ENCODE data around the gene YY1.

The YY1 gene

GRCh38 chr14:100281286-100282082 lies 42.5 kb downstream of the YY1 start:
- TF ChIP-seq ZNF565 (CRISPR knock-in tag; conservative IDR thresholded peaks at IDR 0.05; ENCODE audit: low read depth) (no peak), ARNTL (CRISPR knock-in tag; IDR thresholded peaks at IDR 0.05; ENCODE audit: borderline replicate concordance, low read depth) (no peak), CREB5 (CRISPR knock-in tag; IDR thresholded peaks at IDR 0.05; ENCODE audit: low read depth) (no peak), OSR1 (CRISPR knock-in tag; IDR thresholded peaks at IDR 0.05) (no peak), SNAI2 (CRISPR knock-in tag; IDR thresholded peaks at IDR 0.05) (no peak), TSHZ2 (CRISPR knock-in tag; IDR thresholded peaks at IDR 0.05) (no peak), CSDC2 (CRISPR knock-in tag; IDR thresholded peaks at IDR 0.05) (no peak)
- no peak for ATAC-seq

- ATAC-seq = no peak
Measured at GRCh38 chr14:100282083-100282350, 43.1 kb downstream of the YY1 start.

More at GRCh38 chr14:100282083-100282350, 43.1 kb downstream of the YY1 start:
- TF ChIP-seq POU6F1 (CRISPR knock-in tag; IDR thresholded peaks at IDR 0.05; ENCODE audit: borderline replicate concordance, low read depth) = no peak
- no peak for TF ChIP-seq ARNTL (CRISPR knock-in tag; IDR thresholded peaks at IDR 0.05; ENCODE audit: borderline replicate concordance, low read depth)
- no peak for TF ChIP-seq ZFP3 (CRISPR knock-in tag; IDR thresholded peaks at IDR 0.05)
- no peak for TF ChIP-seq ZNF8 (CRISPR knock-in tag; IDR thresholded peaks at IDR 0.05)
- TF ChIP-seq CSRNP3 (CRISPR knock-in tag; IDR thresholded peaks at IDR 0.05) = no peak
- no peak for TF ChIP-seq BACH2 (CRISPR knock-in tag; IDR thresholded peaks at IDR 0.05; ENCODE audit: borderline replicate concordance)
- no peak for TF ChIP-seq TOX (CRISPR knock-in tag; IDR thresholded peaks at IDR 0.05; ENCODE audit: borderline replicate concordance)
- TF ChIP-seq ZC3H10 (CRISPR knock-in tag; IDR thresholded peaks at IDR 0.05) = no peak
- TF ChIP-seq PPARA (CRISPR knock-in tag; IDR thresholded peaks at IDR 0.05; ENCODE audit: borderline replicate concordance) = no peak
- TF ChIP-seq TCF4 (CRISPR knock-in tag; IDR thresholded peaks at IDR 0.05; ENCODE audit: borderline replicate concordance) = no peak
- TF ChIP-seq TSHZ2 (CRISPR knock-in tag; IDR thresholded peaks at IDR 0.05) = no peak
- no peak for TF ChIP-seq SNAI2 (CRISPR knock-in tag; IDR thresholded peaks at IDR 0.05)
- no peak for TF ChIP-seq ZNF70 (CRISPR knock-in tag; IDR thresholded peaks at IDR 0.05)
- TF ChIP-seq CREB5 (CRISPR knock-in tag; IDR thresholded peaks at IDR 0.05; ENCODE audit: low read depth) = no peak
- TF ChIP-seq PATZ1 (CRISPR knock-in tag; IDR thresholded peaks at IDR 0.05; ENCODE audit: borderline replicate concordance) = no peak
- TF ChIP-seq ISL1 (CRISPR knock-in tag; IDR thresholded peaks at IDR 0.05) = no peak
- TF ChIP-seq ZFP30 (CRISPR knock-in tag; IDR thresholded peaks at IDR 0.05) = no peak

All from SK-N-SH treated with all-trans-retinoic acid at 6 μM for 48 hours (cell line).